ENCODE data around the gene FBXL16. TPM values are rescaled to one million over a fixed set of nuclear protein-coding genes. Genes with fewer than 3 reads are reported as not detected.

Gene FBXL16
- polyA plus RNA-seq, 1 donor from 2014 or later: 3.4 TPM

DNA sequence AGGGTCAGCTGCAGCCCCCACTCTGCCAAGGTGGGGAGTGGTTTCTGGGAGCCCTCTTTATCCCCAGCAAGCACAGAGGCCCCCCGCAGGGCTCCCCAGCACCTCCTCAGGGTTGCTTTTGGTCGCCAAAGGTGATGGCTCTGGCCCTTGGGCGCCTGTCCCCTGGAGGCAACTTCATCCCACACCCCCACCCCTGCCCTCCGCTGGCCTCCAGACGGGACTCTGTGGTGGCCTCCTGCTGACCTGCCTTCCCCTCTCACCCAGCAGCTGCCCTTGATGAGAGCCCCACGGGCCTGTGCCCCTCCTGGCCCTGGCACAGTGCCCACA is 45.5 kb downstream of the FBXL16 start:
- no peak overlapping the region for H3K4me2 ChIP-seq (ENCODE audit: low read length)
- no peak overlapping the region for H2AFZ ChIP-seq (ENCODE audit: low read depth, low read length)
- no peaks in the 10 kb centered on the region for H3K79me2 ChIP-seq (replicated peaks; ENCODE audit: insufficient read depth, low read length)
- H4K20me1 ChIP-seq (ENCODE audit: insufficient read depth): no peaks in the 10 kb centered on the region
- no peak overlapping the region for H3K9ac ChIP-seq (ENCODE audit: low read length)
- no peaks in the 10 kb centered on the region for H3K9me2 ChIP-seq (ENCODE audit: insufficient read depth, low read length)
- H3K27me3 ChIP-seq (ENCODE audit: insufficient read depth, low read depth, low read length): no peaks in the 10 kb centered on the region
- H3K9me3 ChIP-seq (ENCODE audit: low read length): no peaks in the 10 kb centered on the region
- no peaks in the 10 kb centered on the region for H3F3A ChIP-seq (ENCODE audit: insufficient read depth, low read length, poor library complexity, severe bottlenecking)
- no peak overlapping the region for H3K4me3 ChIP-seq (ENCODE audit: low read length)
- TF ChIP-seq EP300 (conservative IDR thresholded peaks at IDR 0.05; ENCODE audit: poor library complexity, severe bottlenecking) (no peak), SMC3 (conservative IDR thresholded peaks at IDR 0.05; ENCODE audit: poor library complexity) (no peak), EZH2 (IDR thresholded peaks at IDR 0.05; ENCODE audit: borderline replicate concordance, insufficient read depth, low read length, poor library complexity, severe bottlenecking) (no peak), TAF1 (IDR thresholded peaks at IDR 0.05; ENCODE audit: low read depth) (no peak), RAD21 (conservative IDR thresholded peaks at IDR 0.05) (no peak), MXI1 (conservative IDR thresholded peaks at IDR 0.05; ENCODE audit: poor library complexity, severe bottlenecking) (no peak), POLR2AphosphoS5 (IDR thresholded peaks at IDR 0.05) (no peak)
- TF ChIP-seq, protein P1, sequence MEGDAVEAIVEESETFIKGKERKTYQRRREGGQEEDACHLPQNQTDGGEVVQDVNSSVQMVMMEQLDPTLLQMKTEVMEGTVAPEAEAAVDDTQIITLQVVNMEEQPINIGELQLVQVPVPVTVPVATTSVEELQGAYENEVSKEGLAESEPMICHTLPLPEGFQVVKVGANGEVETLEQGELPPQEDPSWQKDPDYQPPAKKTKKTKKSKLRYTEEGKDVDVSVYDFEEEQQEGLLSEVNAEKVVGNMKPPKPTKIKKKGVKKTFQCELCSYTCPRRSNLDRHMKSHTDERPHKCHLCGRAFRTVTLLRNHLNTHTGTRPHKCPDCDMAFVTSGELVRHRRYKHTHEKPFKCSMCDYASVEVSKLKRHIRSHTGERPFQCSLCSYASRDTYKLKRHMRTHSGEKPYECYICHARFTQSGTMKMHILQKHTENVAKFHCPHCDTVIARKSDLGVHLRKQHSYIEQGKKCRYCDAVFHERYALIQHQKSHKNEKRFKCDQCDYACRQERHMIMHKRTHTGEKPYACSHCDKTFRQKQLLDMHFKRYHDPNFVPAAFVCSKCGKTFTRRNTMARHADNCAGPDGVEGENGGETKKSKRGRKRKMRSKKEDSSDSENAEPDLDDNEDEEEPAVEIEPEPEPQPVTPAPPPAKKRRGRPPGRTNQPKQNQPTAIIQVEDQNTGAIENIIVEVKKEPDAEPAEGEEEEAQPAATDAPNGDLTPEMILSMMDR (IDR thresholded peaks at IDR 0.05; ENCODE audit: poor library complexity, severe bottlenecking): no peak
- TF ChIP-seq, protein P2, sequence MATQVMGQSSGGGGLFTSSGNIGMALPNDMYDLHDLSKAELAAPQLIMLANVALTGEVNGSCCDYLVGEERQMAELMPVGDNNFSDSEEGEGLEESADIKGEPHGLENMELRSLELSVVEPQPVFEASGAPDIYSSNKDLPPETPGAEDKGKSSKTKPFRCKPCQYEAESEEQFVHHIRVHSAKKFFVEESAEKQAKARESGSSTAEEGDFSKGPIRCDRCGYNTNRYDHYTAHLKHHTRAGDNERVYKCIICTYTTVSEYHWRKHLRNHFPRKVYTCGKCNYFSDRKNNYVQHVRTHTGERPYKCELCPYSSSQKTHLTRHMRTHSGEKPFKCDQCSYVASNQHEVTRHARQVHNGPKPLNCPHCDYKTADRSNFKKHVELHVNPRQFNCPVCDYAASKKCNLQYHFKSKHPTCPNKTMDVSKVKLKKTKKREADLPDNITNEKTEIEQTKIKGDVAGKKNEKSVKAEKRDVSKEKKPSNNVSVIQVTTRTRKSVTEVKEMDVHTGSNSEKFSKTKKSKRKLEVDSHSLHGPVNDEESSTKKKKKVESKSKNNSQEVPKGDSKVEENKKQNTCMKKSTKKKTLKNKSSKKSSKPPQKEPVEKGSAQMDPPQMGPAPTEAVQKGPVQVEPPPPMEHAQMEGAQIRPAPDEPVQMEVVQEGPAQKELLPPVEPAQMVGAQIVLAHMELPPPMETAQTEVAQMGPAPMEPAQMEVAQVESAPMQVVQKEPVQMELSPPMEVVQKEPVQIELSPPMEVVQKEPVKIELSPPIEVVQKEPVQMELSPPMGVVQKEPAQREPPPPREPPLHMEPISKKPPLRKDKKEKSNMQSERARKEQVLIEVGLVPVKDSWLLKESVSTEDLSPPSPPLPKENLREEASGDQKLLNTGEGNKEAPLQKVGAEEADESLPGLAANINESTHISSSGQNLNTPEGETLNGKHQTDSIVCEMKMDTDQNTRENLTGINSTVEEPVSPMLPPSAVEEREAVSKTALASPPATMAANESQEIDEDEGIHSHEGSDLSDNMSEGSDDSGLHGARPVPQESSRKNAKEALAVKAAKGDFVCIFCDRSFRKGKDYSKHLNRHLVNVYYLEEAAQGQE (IDR thresholded peaks at IDR 0.05; ENCODE audit: borderline replicate concordance): no peak
- H3K27ac ChIP-seq (ENCODE audit: low read length): no peak overlapping the region
- no peaks in the 10 kb centered on the region for H3K36me3 ChIP-seq (ENCODE audit: insufficient read depth, low read length)

DNA sequence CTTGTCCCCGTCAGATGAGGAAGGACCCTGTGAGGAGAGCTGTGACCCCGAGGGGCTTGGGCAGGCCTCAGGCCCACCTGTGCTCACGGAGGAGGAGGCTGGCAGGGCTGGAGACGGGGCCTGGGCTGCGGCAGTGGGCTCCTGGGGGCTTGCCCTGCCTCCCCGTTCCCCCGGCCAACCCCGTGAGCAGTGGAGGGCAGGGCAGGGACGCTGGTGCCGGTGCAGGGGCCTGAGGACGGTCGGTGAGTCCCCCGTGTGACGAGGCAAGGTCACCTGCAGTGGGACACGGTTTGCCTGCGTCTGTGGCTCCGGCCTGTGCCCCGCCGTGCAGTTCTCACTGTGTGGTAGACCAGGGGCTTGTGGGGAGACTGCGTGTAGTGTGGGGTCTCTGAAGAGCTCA is 46.0 kb downstream of the FBXL16 start:
- H3K9ac ChIP-seq (ENCODE audit: low read length): no peak overlapping the region
- no peaks in the 10 kb centered on the region for H3K36me3 ChIP-seq (ENCODE audit: insufficient read depth, low read length)
- no peaks in the 10 kb centered on the region for H3K9me2 ChIP-seq (ENCODE audit: insufficient read depth, low read length)
- no peak overlapping the region for H3K27ac ChIP-seq (ENCODE audit: low read length)
- H3K27me3 ChIP-seq (ENCODE audit: insufficient read depth, low read depth, low read length): no peaks in the 10 kb centered on the region
- H3F3A ChIP-seq (ENCODE audit: insufficient read depth, low read length, poor library complexity, severe bottlenecking): no peaks in the 10 kb centered on the region
- no peak for TF ChIP-seq SMC3 (conservative IDR thresholded peaks at IDR 0.05; ENCODE audit: poor library complexity)
- no peak for TF ChIP-seq EZH2 (IDR thresholded peaks at IDR 0.05; ENCODE audit: borderline replicate concordance, insufficient read depth, low read length, poor library complexity, severe bottlenecking)
- TF ChIP-seq, protein P1 (IDR thresholded peaks at IDR 0.05; ENCODE audit: poor library complexity, severe bottlenecking): no peak
- H4K20me1 ChIP-seq (ENCODE audit: insufficient read depth): no peaks in the 10 kb centered on the region
- H3K4me3 ChIP-seq (ENCODE audit: low read length): no peak overlapping the region
- H3K79me2 ChIP-seq (replicated peaks; ENCODE audit: insufficient read depth, low read length): no peaks in the 10 kb centered on the region
- H3K9me3 ChIP-seq (ENCODE audit: low read length): no peaks in the 10 kb centered on the region
- no peak overlapping the region for H2AFZ ChIP-seq (ENCODE audit: low read depth, low read length)
- no peak overlapping the region for H3K4me2 ChIP-seq (ENCODE audit: low read length)
